ENCODE measurements around the gene SNN.

DNA sequence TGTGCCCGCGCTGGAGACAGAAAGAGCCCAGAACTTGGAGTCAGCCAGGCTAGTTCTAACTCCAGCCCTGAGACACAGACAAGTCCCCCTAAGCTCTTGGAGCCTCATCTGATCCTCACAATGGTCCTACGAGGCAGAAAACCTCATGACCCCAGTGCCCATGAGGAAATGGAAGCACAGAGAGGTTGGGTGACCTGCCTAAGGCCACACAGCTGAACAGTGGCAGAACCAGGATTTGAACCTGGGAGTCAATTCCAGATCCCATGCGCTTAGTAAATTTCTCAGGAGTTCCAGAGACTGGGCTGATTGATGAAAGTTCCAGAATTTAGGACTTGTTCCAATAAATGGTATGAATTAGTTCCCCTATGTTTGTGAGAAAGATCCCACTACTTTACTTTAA, 42.5 kb upstream of the SNN start:
- TF ChIP-seq, protein P1, sequence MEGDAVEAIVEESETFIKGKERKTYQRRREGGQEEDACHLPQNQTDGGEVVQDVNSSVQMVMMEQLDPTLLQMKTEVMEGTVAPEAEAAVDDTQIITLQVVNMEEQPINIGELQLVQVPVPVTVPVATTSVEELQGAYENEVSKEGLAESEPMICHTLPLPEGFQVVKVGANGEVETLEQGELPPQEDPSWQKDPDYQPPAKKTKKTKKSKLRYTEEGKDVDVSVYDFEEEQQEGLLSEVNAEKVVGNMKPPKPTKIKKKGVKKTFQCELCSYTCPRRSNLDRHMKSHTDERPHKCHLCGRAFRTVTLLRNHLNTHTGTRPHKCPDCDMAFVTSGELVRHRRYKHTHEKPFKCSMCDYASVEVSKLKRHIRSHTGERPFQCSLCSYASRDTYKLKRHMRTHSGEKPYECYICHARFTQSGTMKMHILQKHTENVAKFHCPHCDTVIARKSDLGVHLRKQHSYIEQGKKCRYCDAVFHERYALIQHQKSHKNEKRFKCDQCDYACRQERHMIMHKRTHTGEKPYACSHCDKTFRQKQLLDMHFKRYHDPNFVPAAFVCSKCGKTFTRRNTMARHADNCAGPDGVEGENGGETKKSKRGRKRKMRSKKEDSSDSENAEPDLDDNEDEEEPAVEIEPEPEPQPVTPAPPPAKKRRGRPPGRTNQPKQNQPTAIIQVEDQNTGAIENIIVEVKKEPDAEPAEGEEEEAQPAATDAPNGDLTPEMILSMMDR (IDR thresholded peaks at IDR 0.05; ENCODE audit: low read depth, low read length, poor library complexity, severe bottlenecking): no peak
- no peak for TF ChIP-seq EZH2phosphoT487 (IDR thresholded peaks at IDR 0.05; ENCODE audit: borderline replicate concordance, low read length)

Data from DOHH2 (cell line).